ENCODE results near the gene RAB40C.
A peak's percentile ranks its signal among the peaks of the same experiment; 100 is the strongest.

RAB40C gene

GRCh38 chr16:630249-630814 lies 40.5 kb downstream of the RAB40C start:
- no peak for DNase-seq (ENCODE audit: insufficient read length, low spot score)
- FAIRE-seq: no peak

- DNase-seq (ENCODE audit: insufficient read length, low spot score) (no peak), FAIRE-seq (no peak)
These were observed 41.0 kb downstream of the RAB40C start, which contains the start of gene WFIKKN1 for GRCh38 chr16:630815-631405. Gene WFIKKN1 (plus strand): TSS chr16:630985. CDS start chr16:631254, 269 bp downstream.

- FAIRE-seq: no peak
- no peak for DNase-seq (ENCODE audit: insufficient read length, low spot score)
These were observed 42.0 kb downstream of the RAB40C start for GRCh38 chr16:631808-632358.

GRCh38 chr16:632486-633335 lies 42.8 kb downstream of the RAB40C start:
- FAIRE-seq (no peak), DNase-seq (ENCODE audit: insufficient read length, low spot score) (no peak)

- FAIRE-seq: no peak
- no peak for DNase-seq (ENCODE audit: insufficient read length, low spot score)
These were observed 43.6 kb downstream of the RAB40C start for GRCh38 chr16:633336-634050.

- DNase-seq (ENCODE audit: insufficient read length, low spot score) (no peak), FAIRE-seq (no peak)
These were observed 44.3 kb downstream of the RAB40C start for GRCh38 chr16:634051-634670.

- no peak for DNase-seq (ENCODE audit: insufficient read length, low spot score)
- FAIRE-seq: no peak
These were observed 45.1 kb downstream of the RAB40C start for GRCh38 chr16:634996-635395.

- FAIRE-seq (no peak), DNase-seq (ENCODE audit: insufficient read length, low spot score) (no peak)
These were observed 45.8 kb downstream of the RAB40C start for GRCh38 chr16:635573-636205.

- peak; percentile 99 for FAIRE-seq
These were observed 46.6 kb downstream of the RAB40C start, which contains the start of gene METTL26 for GRCh38 chr16:636206-637080. Gene METTL26 (minus strand): TSS chr16:636305. CDS start chr16:636290, 15 bp downstream.

GRCh38 chr16:637081-638018 lies 47.5 kb downstream of the RAB40C start:
- no peak for FAIRE-seq
- DNase-seq (ENCODE audit: insufficient read length, low spot score): peak; percentile 98

More at GRCh38 chr16:636206-637080, 46.6 kb downstream of the RAB40C start, which contains the start of gene METTL26:
- DNase-seq (ENCODE audit: insufficient read length, low spot score): peak; percentile 100

GRCh38 chr16:638034-638543 lies 48.2 kb downstream of the RAB40C start:
- DNase-seq (ENCODE audit: insufficient read length, low spot score): no peak
- no peak for FAIRE-seq

- no peak for DNase-seq (ENCODE audit: insufficient read length, low spot score)
- FAIRE-seq: no peak
These were observed 49.0 kb downstream of the RAB40C start for GRCh38 chr16:638836-639235.

- no peak for FAIRE-seq
- no peak for DNase-seq (ENCODE audit: insufficient read length, low spot score)
These were observed 50.7 kb downstream of the RAB40C start for GRCh38 chr16:640614-641013.

- DNase-seq (ENCODE audit: insufficient read length, low spot score): peak; percentile 88
- FAIRE-seq: peak; percentile 78
These were observed 51.7 kb downstream of the RAB40C start, which contains the start of gene MCRIP2 for GRCh38 chr16:641326-642188. Gene MCRIP2 (plus strand): TSS chr16:641828. CDS start chr16:641992, 164 bp downstream.

- DNase-seq (ENCODE audit: insufficient read length, low spot score): peak; percentile 69
- FAIRE-seq: peak; percentile 48
These were observed 52.6 kb downstream of the RAB40C start for GRCh38 chr16:642189-643049.

GRCh38 chr16:643050-643368 lies 53.1 kb downstream of the RAB40C start:
- FAIRE-seq (no peak), DNase-seq (ENCODE audit: insufficient read length, low spot score) (no peak)

Measured in GM19239 (cell line).